Smooth muscle cell (in vitro differentiated cells): ENCODE measurements around the gene CHST3. TPM values are rescaled to one million over a fixed set of nuclear protein-coding genes. Genes with fewer than 3 reads are reported as not detected.

ENCODE experiments used
- DNase-seq: peaks from one replicate; lab custom pipeline; 2025; ENCODE audit not compliant: unreplicated experiment; lab: John Stamatoyannopoulos, UW
- H2AFZ ChIP-seq: fragments of 200-600 bp; sonication (generic); 2 replicates; pipeline ENCODE4 v1.6.0; 2016; ENCODE audit warnings: antibody characterized with exemption, low read depth, mild to moderate bottlenecking
- H3F3A ChIP-seq: fragments of 200-600 bp; sonication (generic); 2 replicates; pipeline ENCODE4 v1.6.0; 2017; ENCODE audit warnings: antibody characterized with exemption, low read depth
- H3K27ac ChIP-seq: fragments of 200-600 bp; sonication (generic); 2 replicates; pipeline ENCODE4 v1.5.1; 2016; ENCODE audit warnings: low read depth, mild to moderate bottlenecking
- H3K27me3 ChIP-seq: fragments of 200-600 bp; sonication (generic); 2 replicates; pipeline ENCODE4 v1.6.1; 2016; ENCODE audit warnings: low read depth, mild to moderate bottlenecking
- H3K36me3 ChIP-seq: fragments of 200-600 bp; sonication (generic); 2 replicates; pipeline ENCODE4 v1.5.1; 2016; ENCODE audit warnings: low read depth
- H3K4me1 ChIP-seq: fragments of 200-600 bp; sonication (generic); 2 replicates; pipeline ENCODE4 v1.5.1; 2016; ENCODE audit warnings: low read depth
- H3K4me2 ChIP-seq: fragments of 200-600 bp; sonication (generic); 2 replicates; pipeline ENCODE4 v1.6.0; 2016; ENCODE audit warnings: mild to moderate bottlenecking
- H3K4me3 ChIP-seq: fragments of 200-600 bp; sonication (generic); 2 replicates; pipeline ENCODE4 v1.5.1; 2016; ENCODE audit warnings: mild to moderate bottlenecking
- H3K79me2 ChIP-seq: fragments of 200-600 bp; sonication (generic); 2 replicates; pipeline ENCODE4 v1.6.0; 2016; ENCODE audit warnings: low read depth, mild to moderate bottlenecking
- H3K9ac ChIP-seq: fragments of 200-600 bp; sonication (generic); 2 replicates; pipeline ENCODE4 v1.6.0; 2016; ENCODE audit warnings: low read depth
- H3K9me3 ChIP-seq: fragments of 200-600 bp; sonication (generic); replicated peaks from 2 replicates; pipeline ENCODE4 v1.5.1; 2016; ENCODE audit warnings: low read depth
- H4K20me1 ChIP-seq: fragments of 200-600 bp; sonication (generic); 2 replicates; pipeline ENCODE4 v1.6.0; 2016; ENCODE audit warnings: low read depth
- WGBS: methylation state at CpG from one replicate; pipeline ENCODE4 v1.1.7; 2016; ENCODE audit warnings: low lambda C conversion rate; 5-methylcytosine and 5-hydroxymethylcytosine counted together
- polyA plus RNA-seq: library from polyadenylated mRNA; unstranded; fragments of >200 nt; fragmentation: Nextera tagmentation; extraction: Ambion mirVana; gene quantifications from 2 replicates; pipeline ENCODE4 v1.2.1, GENCODE V29; 2016
- total RNA-seq: library from RNA; depleted of rRNA; stranded (reverse); fragments of >200 nt; gene quantifications from 2 replicates; pipeline ENCODE4 v1.2.3, GENCODE V29; 2014
- TF ChIP-seq, protein P1 (sequence below): fragments of 200-600 bp; sonication (generic); IDR thresholded peaks from 2 replicates; pipeline ENCODE4 v1.5.1; 2017; ENCODE audit warnings: borderline replicate concordance, mild to moderate bottlenecking, antibody characterized with exemption; ENCODE audit not compliant: insufficient read depth, poor library complexity, severe bottlenecking

Gene CHST3
- total and polyA plus RNA-seq, 2 experiments from 2014 or later = 7.0 to 10.6 TPM

DNA sequence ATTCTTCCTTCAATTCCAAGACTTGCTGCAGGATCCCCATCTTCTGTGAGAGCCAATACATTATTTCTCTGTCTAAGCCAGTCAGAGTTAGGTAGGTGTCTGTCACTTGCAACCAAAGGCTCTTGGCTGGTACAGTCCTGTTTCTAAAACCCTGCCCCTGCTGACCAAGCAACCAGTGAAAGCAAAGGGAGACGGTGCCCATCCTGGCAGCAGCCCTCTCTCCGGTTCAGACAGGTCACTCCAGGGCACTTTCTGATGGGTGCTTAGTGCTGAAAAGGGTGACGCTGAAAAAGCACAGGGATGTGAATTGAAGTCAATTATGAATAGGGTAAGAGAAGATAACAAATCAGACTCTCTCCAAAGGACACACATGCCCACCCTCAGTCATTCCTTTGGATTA is 86.7 kb downstream of the CHST3 start:
- Histone ChIP-seq H3K79me2 (no peaks in the 10 kb centered on the region), H3K4me1 (no peaks in the 10 kb centered on the region), H3K36me3 (no peaks in the 10 kb centered on the region)

DNA sequence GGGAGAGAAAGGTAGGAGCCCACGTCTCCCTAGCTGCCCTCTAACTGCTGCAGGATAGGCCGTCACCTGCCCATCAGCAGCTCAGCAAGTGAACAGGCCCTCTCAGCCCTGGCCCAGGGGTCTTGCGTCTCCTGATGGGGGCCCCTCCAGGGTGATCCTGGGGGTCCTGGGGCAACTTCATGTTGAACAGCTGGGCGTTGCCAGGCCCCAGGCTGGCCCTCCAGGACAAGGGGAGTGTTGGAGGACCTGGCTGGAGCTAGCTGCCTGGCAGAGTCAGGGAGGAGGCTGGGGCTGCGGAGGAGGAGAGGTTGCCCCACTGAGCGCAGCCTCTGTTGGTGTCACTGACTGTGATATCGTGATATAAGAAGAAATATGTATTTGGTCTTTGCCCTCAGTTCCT is 89.5 kb downstream of the CHST3 start:
- no peaks in the 10 kb centered on the region for H3K9me3 ChIP-seq
- TF ChIP-seq, protein P1, sequence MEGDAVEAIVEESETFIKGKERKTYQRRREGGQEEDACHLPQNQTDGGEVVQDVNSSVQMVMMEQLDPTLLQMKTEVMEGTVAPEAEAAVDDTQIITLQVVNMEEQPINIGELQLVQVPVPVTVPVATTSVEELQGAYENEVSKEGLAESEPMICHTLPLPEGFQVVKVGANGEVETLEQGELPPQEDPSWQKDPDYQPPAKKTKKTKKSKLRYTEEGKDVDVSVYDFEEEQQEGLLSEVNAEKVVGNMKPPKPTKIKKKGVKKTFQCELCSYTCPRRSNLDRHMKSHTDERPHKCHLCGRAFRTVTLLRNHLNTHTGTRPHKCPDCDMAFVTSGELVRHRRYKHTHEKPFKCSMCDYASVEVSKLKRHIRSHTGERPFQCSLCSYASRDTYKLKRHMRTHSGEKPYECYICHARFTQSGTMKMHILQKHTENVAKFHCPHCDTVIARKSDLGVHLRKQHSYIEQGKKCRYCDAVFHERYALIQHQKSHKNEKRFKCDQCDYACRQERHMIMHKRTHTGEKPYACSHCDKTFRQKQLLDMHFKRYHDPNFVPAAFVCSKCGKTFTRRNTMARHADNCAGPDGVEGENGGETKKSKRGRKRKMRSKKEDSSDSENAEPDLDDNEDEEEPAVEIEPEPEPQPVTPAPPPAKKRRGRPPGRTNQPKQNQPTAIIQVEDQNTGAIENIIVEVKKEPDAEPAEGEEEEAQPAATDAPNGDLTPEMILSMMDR = no peak
- no peaks in the 10 kb centered on the region for H3K79me2 ChIP-seq
- H2AFZ ChIP-seq = no peak overlapping the region
- no peak overlapping the region for H3K27ac ChIP-seq
- WGBS = 96% methylated on average over 7 of the region's 7 CpGs
- H3K4me1 ChIP-seq = no peaks in the 10 kb centered on the region
- no peaks in the 10 kb centered on the region for H4K20me1 ChIP-seq
- no peaks in the 10 kb centered on the region for H3F3A ChIP-seq
- H3K27me3 ChIP-seq = no peaks in the 10 kb centered on the region
- no peaks in the 10 kb centered on the region for H3K36me3 ChIP-seq
- no peak overlapping the region for H3K9ac ChIP-seq
- no peak overlapping the region for H3K4me3 ChIP-seq
- no peak overlapping the region for H3K4me2 ChIP-seq
- no peak for DNase-seq

More for the DNA sequence above, 86.7 kb downstream of the CHST3 start:
- Histone ChIP-seq H3K27ac (no peak overlapping the region), H3F3A (no peaks in the 10 kb centered on the region), H2AFZ (no peak overlapping the region), H4K20me1 (no peaks in the 10 kb centered on the region), H3K9ac (no peak overlapping the region), H3K27me3 (no peaks in the 10 kb centered on the region), H3K4me3 (no peak overlapping the region), H3K4me2 (no peak overlapping the region), H3K9me3 (no peaks in the 10 kb centered on the region)
- no peak for DNase-seq
- TF ChIP-seq, protein P1 = no peak
- WGBS = 64% methylated on average over 3 of the region's 3 CpGs

DNA sequence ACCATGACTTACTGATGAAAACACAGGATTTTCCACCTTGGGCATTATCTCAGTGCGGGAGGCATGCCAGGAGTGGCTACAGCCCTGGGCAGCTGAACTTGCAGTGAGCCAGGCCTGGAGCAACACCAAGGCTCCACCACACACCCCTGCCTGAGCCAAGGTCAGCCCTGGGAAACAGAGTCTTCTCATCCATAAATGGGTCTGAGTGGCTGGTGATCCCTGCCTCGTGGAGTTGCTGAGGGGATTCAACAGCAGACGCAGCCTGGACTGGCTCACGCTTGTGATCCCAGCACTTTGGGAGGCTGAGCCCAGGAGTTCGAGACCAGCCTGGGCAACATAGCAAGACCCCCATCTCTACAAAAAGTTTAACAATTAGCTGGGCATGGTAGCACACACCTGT is 91.9 kb downstream of the CHST3 start:
- TF ChIP-seq, protein P1 = no peak
- WGBS = 86% methylated on average over 5 of the region's 5 CpGs
- DNase-seq = no peak

DNA sequence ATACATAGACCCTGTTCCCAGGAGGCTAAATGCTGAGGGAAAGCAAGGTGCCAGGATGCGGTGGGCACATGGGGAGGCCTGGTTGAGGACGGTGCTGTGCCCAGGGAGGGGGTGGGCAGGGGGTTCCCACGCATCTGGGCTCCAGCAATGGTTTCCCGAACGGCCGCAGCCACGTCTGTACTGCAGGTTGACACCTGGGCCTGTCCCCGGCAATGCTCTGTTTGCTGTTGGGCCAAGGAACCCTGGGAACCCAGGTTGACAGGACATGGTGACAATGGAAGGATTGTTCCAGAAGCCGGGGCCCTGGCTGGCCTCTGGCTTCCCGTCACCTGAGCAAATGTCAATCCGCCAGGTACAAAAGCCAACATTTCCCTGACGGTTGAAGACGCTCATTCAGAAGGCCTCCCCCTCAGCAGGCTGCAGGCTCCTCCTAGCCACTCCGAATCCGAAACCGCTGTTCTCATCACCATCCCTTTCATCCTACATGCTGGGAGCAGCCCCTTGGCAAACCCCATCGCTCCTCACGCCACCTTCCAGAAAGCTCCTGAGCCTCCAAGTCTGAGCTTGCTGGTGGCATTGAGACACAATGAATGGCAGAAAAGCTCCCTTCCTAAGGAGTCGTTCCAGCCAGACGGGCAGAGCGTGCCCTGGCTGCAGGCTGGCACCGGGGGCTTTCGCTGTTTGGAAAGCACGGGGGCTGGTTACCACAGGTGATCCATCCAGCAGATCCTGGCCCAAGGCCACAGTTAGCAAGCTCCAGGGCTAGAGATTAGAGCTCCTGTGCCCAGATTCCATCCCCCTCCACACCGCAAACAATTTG is 92.9 kb downstream of the CHST3 start:
- Histone ChIP-seq H3K79me2 (no peaks in the 10 kb centered on the region), H2AFZ (no peak overlapping the region), H3F3A (no peaks in the 10 kb centered on the region), H4K20me1 (no peaks in the 10 kb centered on the region), H3K27ac (no peak overlapping the region), H3K9me3 (no peaks in the 10 kb centered on the region), H3K4me1 (no peaks in the 10 kb centered on the region), H3K4me3 (no peak overlapping the region), H3K9ac (no peak overlapping the region), H3K27me3 (no peaks in the 10 kb centered on the region), H3K4me2 (no peak overlapping the region), H3K36me3 (no peaks in the 10 kb centered on the region)
- TF ChIP-seq, protein P1 = no peak
- WGBS = 95% methylated on average over 25 of the region's 25 CpGs
- DNase-seq = no peak

More for the DNA sequence above, 91.9 kb downstream of the CHST3 start:
- Histone ChIP-seq H3K27me3 (no peaks in the 10 kb centered on the region), H3K4me1 (no peaks in the 10 kb centered on the region), H4K20me1 (no peaks in the 10 kb centered on the region), H3K4me2 (no peak overlapping the region), H3K36me3 (no peaks in the 10 kb centered on the region), H2AFZ (no peak overlapping the region), H3K27ac (no peak overlapping the region), H3K9ac (no peak overlapping the region), H3K4me3 (no peak overlapping the region), H3K9me3 (no peaks in the 10 kb centered on the region), H3K79me2 (no peaks in the 10 kb centered on the region), H3F3A (no peaks in the 10 kb centered on the region)
